H9 (cell line): ENCODE measurements around the gene TMTC3. TPM values are rescaled to one million over a fixed set of nuclear protein-coding genes. Genes with fewer than 3 reads are reported as not detected.

Experiments used
- DNase-seq: peaks from one replicate; pipeline ENCODE4 v3.0.0-alpha.2; 2017
- H2AFZ ChIP-seq: one replicate; pipeline ENCODE4 v1.6.1; 2013; ENCODE audit warnings: mild to moderate bottlenecking, low read length, control low read depth, moderate library complexity
- H2AK5ac ChIP-seq: 2 replicates; pipeline ENCODE4 v1.6.1; 2013; ENCODE audit warnings: low read length, control low read depth, mixed read lengths; ENCODE audit not compliant: insufficient read length
- H2BK120ac ChIP-seq: one replicate; pipeline ENCODE4 v1.6.1; 2013; ENCODE audit warnings: low read depth, mild to moderate bottlenecking, low read length, control low read depth, inconsistent platforms; ENCODE audit not compliant: poor library complexity, severe bottlenecking
- H2BK12ac ChIP-seq: 2 replicates; pipeline ENCODE4 v1.6.1; 2013; ENCODE audit warnings: low read length, control low read depth, mixed read lengths, low read depth; ENCODE audit not compliant: insufficient read length
- H2BK15ac ChIP-seq: 2 replicates; pipeline ENCODE4 v1.6.1; 2013; ENCODE audit warnings: low read depth, low read length, control low read depth
- H2BK20ac ChIP-seq: one replicate; pipeline ENCODE4 v1.6.1; 2013; ENCODE audit warnings: low read depth, mild to moderate bottlenecking, low read length, control low read depth, inconsistent platforms; ENCODE audit not compliant: poor library complexity, severe bottlenecking
- H2BK5ac ChIP-seq: 2 replicates; pipeline ENCODE4 v1.6.1; 2013; ENCODE audit warnings: low read length, control low read depth, mixed read lengths; ENCODE audit not compliant: insufficient read length
- H3K14ac ChIP-seq: 2 replicates; pipeline ENCODE4 v1.6.1; 2013; ENCODE audit warnings: low read length, control low read depth; ENCODE audit not compliant: insufficient read depth
- H3K18ac ChIP-seq: 2 replicates; pipeline ENCODE4 v1.6.1; 2013; ENCODE audit warnings: low read depth, mild to moderate bottlenecking, mixed read lengths, low read length, control low read depth; ENCODE audit not compliant: insufficient read length
- H3K23ac ChIP-seq: 2 replicates; pipeline ENCODE4 v1.6.1; 2013; ENCODE audit warnings: low read length, control low read depth, mixed read lengths, low read depth; ENCODE audit not compliant: insufficient read length
- H3K23me2 ChIP-seq: 2 replicates; pipeline ENCODE4 v1.6.1; 2013; ENCODE audit warnings: low read depth, mild to moderate bottlenecking, mixed read lengths, low read length, control low read depth; ENCODE audit not compliant: insufficient read length, poor library complexity, severe bottlenecking
- H3K27ac ChIP-seq: 2 replicates; pipeline ENCODE4 v1.5.1; 2013; ENCODE audit warnings: low read length, control low read depth, mixed read lengths, low read depth; ENCODE audit not compliant: insufficient read length
- H3K27me3 ChIP-seq: 2 replicates; pipeline ENCODE4 v1.6.1; 2013; ENCODE audit warnings: low read length, control low read depth, inconsistent platforms; ENCODE audit not compliant: insufficient read depth
- H3K4ac ChIP-seq: 2 replicates; pipeline ENCODE4 v1.6.1; 2013; ENCODE audit warnings: low read depth, mild to moderate bottlenecking, control low read depth, inconsistent platforms, low read length, moderate library complexity
- H3K4me1 ChIP-seq: 2 replicates; pipeline ENCODE4 v1.6.1; 2013; ENCODE audit warnings: low read length, control low read depth, inconsistent platforms; ENCODE audit not compliant: insufficient read depth
- H3K4me2 ChIP-seq: 2 replicates; pipeline ENCODE4 v1.6.1; 2013; ENCODE audit warnings: low read length, control low read depth, mixed read lengths; ENCODE audit not compliant: insufficient read length, insufficient read depth
- H3K56ac ChIP-seq: 2 replicates; pipeline ENCODE4 v1.6.1; 2013; ENCODE audit warnings: low read depth, mild to moderate bottlenecking, mixed read lengths, low read length, control low read depth; ENCODE audit not compliant: insufficient read length
- H3K79me1 ChIP-seq: 2 replicates; pipeline ENCODE4 v1.6.1; 2013; ENCODE audit warnings: low read depth, mild to moderate bottlenecking, moderate library complexity, low read length, control low read depth, inconsistent platforms; ENCODE audit not compliant: insufficient read depth, poor library complexity, severe bottlenecking
- H3K79me2 ChIP-seq: 2 replicates; pipeline ENCODE4 v1.6.1; 2013; ENCODE audit warnings: low read length, control low read depth, inconsistent platforms; ENCODE audit not compliant: insufficient read depth
- H3K9ac ChIP-seq: 2 replicates; pipeline ENCODE4 v1.6.1; 2013; ENCODE audit warnings: low read length, control low read depth, mixed read lengths; ENCODE audit not compliant: insufficient read length; ENCODE audit errors: extremely low read depth
- H3K9me3 ChIP-seq: one replicate; pipeline ENCODE4 v1.6.1; 2013; ENCODE audit warnings: low read depth, low read length, inconsistent platforms; ENCODE audit not compliant: control insufficient read depth
- H3T11ph ChIP-seq: one replicate; pipeline ENCODE4 v1.6.1; 2013; ENCODE audit warnings: mild to moderate bottlenecking, low read length, control low read depth, inconsistent platforms
- H4K20me1 ChIP-seq: one replicate; pipeline ENCODE4 v1.6.1; 2013; ENCODE audit not compliant: control insufficient read depth, insufficient read length, insufficient read depth
- H4K5ac ChIP-seq: 2 replicates; pipeline ENCODE4 v1.6.1; 2013; ENCODE audit warnings: low read depth, mild to moderate bottlenecking, mixed read lengths, low read length, control low read depth; ENCODE audit not compliant: insufficient read length
- H4K8ac ChIP-seq: replicated peaks from 2 replicates; pipeline ENCODE4 v1.6.1; 2013; ENCODE audit warnings: low read length, control low read depth, mixed read lengths, low read depth; ENCODE audit not compliant: insufficient read length
- H4K91ac ChIP-seq: 2 replicates; pipeline ENCODE4 v1.6.1; 2013; ENCODE audit warnings: low read depth, mild to moderate bottlenecking, moderate library complexity, mixed read lengths, low read length, control low read depth; ENCODE audit not compliant: insufficient read length
- H3K27ac Mint-ChIP-seq, 3 experiments: 2 replicates in 2 of 3; 3 replicates in 1 of 3; pipeline ENCODE4 v1.8.0; 2020 to 2021; ENCODE audit warnings: mixed read lengths in 3 of 3, mild to moderate bottlenecking in 1 of 3, moderate library complexity in 1 of 3
- H3K27me3 Mint-ChIP-seq: 2 replicates; pipeline ENCODE4 v1.8.0; 2021; ENCODE audit warnings: low read depth, mild to moderate bottlenecking, moderate library complexity, mixed read lengths
- H3K36me3 Mint-ChIP-seq, 3 experiments: 2 replicates in 2 of 3; 3 replicates in 1 of 3; pipeline ENCODE4 v1.8.0; 2020 to 2021; ENCODE audit warnings: low read depth in 3 of 3, mixed read lengths in 3 of 3; ENCODE audit not compliant: insufficient read depth in 1 of 3
- H3K4me1 Mint-ChIP-seq, 2 experiments: 2 replicates each; pipeline ENCODE4 v1.8.0; 2020; ENCODE audit warnings: mixed read lengths in 2 of 2
- H3K4me3 Mint-ChIP-seq, 2 experiments: 2 replicates in 1 of 2; 3 replicates in 1 of 2; pipeline ENCODE4 v1.8.0; 2020 to 2021; ENCODE audit warnings: mild to moderate bottlenecking in 2 of 2, mixed read lengths in 2 of 2, moderate library complexity in 1 of 2
- H3K9me3 Mint-ChIP-seq, 2 experiments: 2 replicates in 1 of 2; 3 replicates in 1 of 2; pipeline ENCODE4 v1.8.0; 2020; ENCODE audit warnings: mild to moderate bottlenecking in 2 of 2, mixed read lengths in 2 of 2, moderate library complexity in 1 of 2
- WGBS: extraction: QIAGEN DNeasy Blood & Tissue Kit; methylation state at CpG from one replicate; pipeline ENCODE4 v1.1.7; 2013; ENCODE audit warnings: missing lambda C conversion rate, low lambda C conversion rate, mixed read lengths; ENCODE audit not compliant: insufficient read length; ENCODE audit errors: extremely low coverage; 5-methylcytosine and 5-hydroxymethylcytosine counted together
- total RNA-seq: library from RNA; stranded (reverse); gene quantifications from 2 replicates; pipeline ENCODE4 v1.2.1, GENCODE V29; 2021
- TF ChIP-seq, protein P1 (sequence below): fragments of 200-600 bp; sonication (generic); conservative IDR thresholded peaks from 3 replicates; pipeline ENCODE4 v1.8.0; 2021; ENCODE audit warnings: antibody characterized with exemption, mild to moderate bottlenecking

The TMTC3 gene
- total RNA-seq, 1 experiment from 2014 or later = 37.7 TPM

DNA sequence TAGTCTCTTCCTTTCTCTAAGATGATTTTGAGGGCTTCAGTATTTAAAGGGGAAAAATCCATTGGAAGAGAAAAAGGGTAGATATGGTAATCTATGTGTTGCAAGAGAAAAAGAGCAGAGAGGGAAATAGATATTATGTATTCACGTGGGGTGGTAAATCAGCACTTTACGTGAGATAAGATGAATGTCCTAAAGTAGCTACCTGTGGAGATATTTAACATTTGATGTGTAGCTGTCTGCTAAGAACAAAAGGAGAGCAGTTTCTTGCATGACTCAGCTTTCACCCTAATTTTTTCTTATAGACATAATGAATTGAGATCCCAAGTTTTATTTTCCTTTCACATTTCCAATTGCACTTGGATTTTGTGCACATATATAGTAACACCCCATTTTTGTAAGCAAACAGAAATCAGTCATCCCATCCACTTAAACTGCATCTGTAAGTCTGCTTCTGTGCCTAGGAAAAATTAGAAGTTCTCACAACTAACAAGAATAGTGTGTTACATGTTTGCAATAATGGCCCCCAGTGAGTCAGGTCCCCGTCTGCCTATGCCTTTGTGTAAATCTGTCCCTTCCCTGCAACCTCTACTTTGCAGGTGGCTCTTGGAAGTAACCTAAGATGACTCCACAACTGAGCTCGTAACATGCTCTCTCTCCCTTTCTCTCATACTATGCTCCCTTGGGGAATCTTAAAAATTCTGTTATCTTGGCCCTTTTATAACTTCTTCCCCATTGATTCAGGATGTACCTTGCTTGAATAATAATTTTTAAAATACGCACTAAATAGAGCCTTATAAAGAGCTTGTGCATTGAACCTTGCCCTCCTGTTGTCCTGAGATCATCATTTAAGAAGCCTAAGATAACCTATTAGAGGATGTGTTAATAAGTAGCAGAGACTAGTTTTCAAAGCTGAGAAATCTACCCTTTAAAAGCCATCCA, 3.7 kb downstream of the TMTC3 start:
- Histone ChIP-seq H3K56ac (no peak overlapping the region), H2BK20ac (no peak overlapping the region), H3K14ac (no peak overlapping the region), H4K5ac (no peak overlapping the region), H3K9ac (no peak overlapping the region), H3K79me2 (peaks cover 5% of the 10 kb centered on the region; the same call in 1 of the 2 replicates), H3K4me2 (no peak overlapping the region), H2BK120ac (no peak overlapping the region), H2BK15ac (no peak overlapping the region), H3K4me1 (peaks cover 5% of the 10 kb centered on the region; the same call in 1 of the 2 replicates), H3K9me3 (no peaks in the 10 kb centered on the region), H2BK5ac (no peak overlapping the region), H3K27me3 (no peaks in the 10 kb centered on the region), H3K18ac (no peak overlapping the region), H3K23ac (no peak overlapping the region), H4K91ac (no peak overlapping the region), H3T11ph (no peak overlapping the region), H3K4ac (no peak overlapping the region), H2BK12ac (no peak overlapping the region), H2AFZ (no peak overlapping the region), H3K27ac (peak overlapping the region; percentile 20), H3K79me1 (no peaks in the 10 kb centered on the region), H4K20me1 (no peaks in the 10 kb centered on the region), H2AK5ac (no peak overlapping the region), H3K23me2 (no peaks in the 10 kb centered on the region), H4K8ac (no peak overlapping the region)
- no CpG with 5 or more reads among the region's 5 CpGs for WGBS
- TF ChIP-seq, protein P1, sequence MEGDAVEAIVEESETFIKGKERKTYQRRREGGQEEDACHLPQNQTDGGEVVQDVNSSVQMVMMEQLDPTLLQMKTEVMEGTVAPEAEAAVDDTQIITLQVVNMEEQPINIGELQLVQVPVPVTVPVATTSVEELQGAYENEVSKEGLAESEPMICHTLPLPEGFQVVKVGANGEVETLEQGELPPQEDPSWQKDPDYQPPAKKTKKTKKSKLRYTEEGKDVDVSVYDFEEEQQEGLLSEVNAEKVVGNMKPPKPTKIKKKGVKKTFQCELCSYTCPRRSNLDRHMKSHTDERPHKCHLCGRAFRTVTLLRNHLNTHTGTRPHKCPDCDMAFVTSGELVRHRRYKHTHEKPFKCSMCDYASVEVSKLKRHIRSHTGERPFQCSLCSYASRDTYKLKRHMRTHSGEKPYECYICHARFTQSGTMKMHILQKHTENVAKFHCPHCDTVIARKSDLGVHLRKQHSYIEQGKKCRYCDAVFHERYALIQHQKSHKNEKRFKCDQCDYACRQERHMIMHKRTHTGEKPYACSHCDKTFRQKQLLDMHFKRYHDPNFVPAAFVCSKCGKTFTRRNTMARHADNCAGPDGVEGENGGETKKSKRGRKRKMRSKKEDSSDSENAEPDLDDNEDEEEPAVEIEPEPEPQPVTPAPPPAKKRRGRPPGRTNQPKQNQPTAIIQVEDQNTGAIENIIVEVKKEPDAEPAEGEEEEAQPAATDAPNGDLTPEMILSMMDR = no peak
- no peaks in the 10 kb centered on the region for H3K36me3 Mint-ChIP-seq
- no peaks in the 10 kb centered on the region for H3K9me3 Mint-ChIP-seq
- H3K27ac Mint-ChIP-seq = peak overlapping the region; percentile 84 to 89 (median 84); a peak in 6 of 7 replicates
- H3K27me3 Mint-ChIP-seq = no peaks in the 10 kb centered on the region
- H3K4me3 Mint-ChIP-seq = peak overlapping the region; percentile 14 to 42; a peak in 3 of 5 replicates
- peaks cover 36 to 37% of the 10 kb centered on the region in 2 experiments for H3K4me1 Mint-ChIP-seq
- DNase-seq = no peak
